Tongue (tissue), 2 donors: Measurements from ENCODE around the gene SYT17. TPM values are rescaled to one million over a fixed set of nuclear protein-coding genes. Genes with fewer than 3 reads are reported as not detected.

Source experiments
- DNase-seq: peaks from one replicate; pipeline ENCODE4 v3.0.0-alpha.2; 2015
- total RNA-seq: library from RNA; depleted of rRNA; stranded (reverse); fragments of >200 nt; gene quantifications from one replicate; pipeline ENCODE4 v1.2.3, GENCODE V29; 2014

Gene SYT17
- total RNA-seq, 1 donor from 2014 or later: 5.8 TPM

DNA sequence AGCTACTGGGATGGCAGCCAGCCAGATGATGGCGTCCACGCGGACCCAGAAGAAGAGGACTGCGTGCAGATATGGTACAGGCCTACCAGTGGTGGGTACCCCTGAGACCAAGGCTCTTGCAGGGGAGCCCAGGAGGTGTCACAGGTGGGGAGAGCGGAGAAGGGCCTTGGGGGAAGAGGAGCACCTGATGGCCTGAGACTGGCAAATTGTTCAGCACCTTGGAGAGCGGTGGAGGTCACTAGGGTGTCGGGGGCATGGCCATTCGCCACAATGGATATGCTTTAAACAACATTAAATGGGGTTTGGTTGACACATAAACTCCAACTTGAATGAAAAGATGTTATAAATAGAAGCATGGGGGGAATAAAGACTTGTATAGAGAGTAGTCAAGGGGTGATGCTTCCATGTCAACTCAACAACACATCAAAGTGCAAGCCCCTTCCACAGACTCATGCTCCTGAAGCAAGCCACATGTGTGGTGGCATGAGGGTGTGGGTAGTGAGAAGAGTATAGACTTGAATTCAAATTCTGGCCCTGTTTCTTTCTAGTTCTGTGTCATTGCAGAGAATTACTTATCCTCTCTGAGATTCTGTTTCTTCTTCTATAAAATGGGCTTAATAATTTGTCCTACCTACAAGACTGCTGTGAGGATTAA is 139.7 kb downstream of the SYT17 start:
- peak; percentile 24 for DNase-seq

DNA sequence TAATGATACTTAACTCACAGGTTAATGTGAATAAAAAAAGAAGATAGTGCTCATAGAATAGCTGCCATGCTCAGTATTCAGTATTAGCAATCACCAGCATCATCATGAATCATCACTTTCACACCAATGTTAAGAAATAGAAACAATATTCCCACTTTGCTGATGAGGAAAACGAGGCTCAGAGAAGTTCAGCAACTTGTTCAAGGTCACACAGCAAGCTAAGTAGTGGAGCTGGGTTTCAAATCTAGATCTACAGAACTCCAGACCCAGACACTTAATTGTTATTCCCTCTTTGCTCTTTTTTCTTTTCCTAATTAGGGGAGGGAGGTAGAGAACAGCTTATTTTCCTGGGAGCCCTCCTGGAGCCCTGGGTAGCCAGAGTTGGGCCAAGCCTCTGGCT is 140.4 kb downstream of the SYT17 start:
- DNase-seq: no peak

DNA sequence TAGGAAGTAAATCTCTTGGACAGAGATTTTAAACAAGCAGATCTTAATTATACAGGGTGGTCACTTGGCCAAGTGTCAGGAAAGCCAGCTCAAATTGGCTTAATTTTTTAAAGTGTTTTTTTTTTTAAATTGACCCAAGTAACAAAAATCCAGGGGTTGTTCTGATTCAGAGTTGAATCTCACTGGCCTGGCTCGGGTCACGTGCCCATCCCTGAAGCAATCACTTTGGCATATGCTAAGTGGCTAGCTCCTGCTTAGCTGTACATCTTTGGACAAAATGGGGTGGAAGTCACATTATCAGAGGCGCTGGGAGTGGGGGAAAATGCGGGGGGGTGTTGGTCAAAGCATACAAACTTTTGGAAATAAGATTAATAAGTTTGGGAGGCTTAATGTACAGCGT is 141.1 kb downstream of the SYT17 start:
- no peak for DNase-seq

DNA sequence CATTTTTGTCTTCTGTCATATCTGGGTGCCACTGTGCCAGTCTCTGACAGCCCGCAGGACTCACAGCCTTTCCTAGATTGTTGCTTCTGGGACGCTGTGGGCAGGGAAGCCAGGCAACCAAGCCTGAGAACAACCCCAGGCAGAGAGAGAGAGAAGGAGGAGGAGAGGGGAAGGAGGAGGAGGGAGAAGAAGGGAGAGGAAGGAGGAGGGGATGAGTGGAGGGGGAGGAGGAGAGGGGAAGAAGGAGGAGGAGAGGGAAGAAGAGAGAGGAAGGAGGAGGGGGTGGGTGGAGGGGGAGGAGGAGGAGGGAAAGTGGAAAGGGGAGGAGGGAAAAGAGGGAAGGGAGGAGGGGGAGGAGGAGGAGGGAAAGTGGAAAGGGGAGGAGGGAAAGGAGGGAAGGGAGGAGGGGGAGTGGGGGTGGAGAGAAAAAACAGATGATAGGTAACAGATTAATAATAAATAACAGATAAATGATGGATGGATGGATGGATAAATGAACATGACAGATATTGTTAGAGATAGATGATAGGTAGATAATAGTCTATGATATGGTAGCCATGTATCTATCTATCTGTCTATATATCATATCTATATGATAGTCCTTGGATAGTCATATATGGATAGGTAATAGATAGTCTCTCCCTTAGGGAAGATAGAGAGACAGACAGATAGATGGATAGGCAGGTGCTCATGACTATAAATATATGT is 146.8 kb downstream of the SYT17 start:
- no peak for DNase-seq

DNA sequence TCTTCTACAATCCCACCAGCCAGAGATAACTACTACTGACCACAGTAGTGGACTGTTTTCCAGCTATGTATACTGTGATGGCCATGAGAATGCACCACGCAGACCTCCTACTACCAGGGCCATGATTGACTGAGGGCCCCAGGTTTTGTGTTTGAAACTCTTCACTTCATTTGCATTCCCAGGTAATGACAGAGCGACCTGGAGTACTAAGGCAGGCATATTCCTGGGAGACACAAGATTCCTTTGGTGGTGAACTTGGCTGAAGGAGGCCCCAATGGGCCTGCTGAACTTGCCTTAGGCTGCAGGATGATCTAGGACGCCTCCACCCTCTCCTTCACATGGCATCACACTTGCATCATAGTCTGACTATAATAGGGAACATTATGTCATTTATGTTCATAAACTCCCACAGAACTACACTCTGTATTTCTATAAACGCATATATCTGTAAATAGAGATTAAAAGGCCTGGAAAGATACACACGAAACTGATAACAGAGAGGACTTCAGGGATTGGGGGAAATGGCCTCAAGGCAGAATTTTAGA is 147.9 kb downstream of the SYT17 start:
- no peak for DNase-seq

DNA sequence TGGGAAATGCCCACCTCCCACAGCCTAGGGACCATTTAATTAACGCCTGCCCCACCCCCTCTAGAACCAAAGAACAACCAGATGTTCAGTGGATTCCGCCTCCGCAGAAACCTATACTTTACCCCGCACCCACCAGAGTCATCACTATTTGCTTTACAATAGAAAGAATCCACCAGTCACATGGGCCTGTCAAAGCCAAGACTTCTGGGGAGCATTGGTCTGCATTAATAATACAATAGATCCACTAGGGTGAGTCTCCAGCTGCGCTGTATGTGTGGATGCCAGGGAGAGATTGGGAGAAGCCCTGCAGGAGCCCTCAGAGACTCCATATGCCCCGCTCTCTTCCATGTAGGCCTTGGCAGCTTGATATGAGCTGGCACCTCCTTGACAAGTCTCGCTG is 148.8 kb downstream of the SYT17 start:
- DNase-seq: no peak

Other genes starting within 250 kb of the SYT17 start
- gene SMG1, start 241.8 kb upstream of the SYT17 start, total RNA-seq: 134 TPM
- 2.4 TPM for gene TMC7, start 184.3 kb upstream of the SYT17 start, total RNA-seq
- 46.5 TPM for gene COQ7, start 100.6 kb upstream of the SYT17 start, total RNA-seq
- 41.9 TPM for gene ITPRIPL2, start 54.3 kb upstream of the SYT17 start, total RNA-seq
- not detected for gene CLEC19A, start 117.5 kb downstream of the SYT17 start, total RNA-seq
- 0.72 TPM for gene TMC5, start 249.6 kb downstream of the SYT17 start, total RNA-seq